ENCODE results near the gene GNPTG.

DNA sequence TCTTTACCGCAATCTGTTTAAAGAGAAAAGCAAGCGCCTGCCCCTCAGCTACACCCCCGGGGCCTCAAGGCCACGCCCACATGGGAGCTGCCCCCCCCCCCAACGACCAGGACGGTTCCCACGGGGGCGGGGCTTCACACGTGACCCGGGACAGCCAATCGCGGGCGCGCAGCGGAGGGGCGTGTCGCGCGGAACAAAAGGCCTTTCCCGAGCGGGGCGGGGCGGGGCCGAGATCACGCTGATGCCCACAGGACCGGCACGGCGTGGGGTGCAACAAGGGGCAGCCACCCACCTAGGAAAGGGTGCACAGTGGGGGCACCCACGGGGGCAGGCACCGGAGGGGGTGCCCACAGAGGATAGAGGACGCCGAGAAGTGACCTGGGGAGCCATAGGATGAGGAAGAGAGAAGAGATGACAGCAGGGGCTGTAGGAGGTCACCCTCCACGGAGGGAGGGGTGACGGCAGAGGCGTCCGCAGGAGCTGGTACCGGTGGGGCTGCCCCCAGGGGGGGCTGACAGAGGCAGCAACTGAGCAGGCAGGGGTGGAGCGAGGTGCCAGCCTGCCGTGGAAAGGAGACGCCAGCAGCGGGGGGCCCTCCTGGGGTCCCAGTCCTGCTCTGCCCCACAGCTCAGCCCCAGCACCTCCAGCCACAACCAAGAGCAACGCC, 56.6 kb downstream of the GNPTG start:
- TF ChIP-seq POLR2AphosphoS5 (IDR thresholded peaks at IDR 0.05; ENCODE audit: borderline replicate concordance, low read depth, low read length) (no peak; the same call in 1 of the 2 replicates), EZH2 (IDR thresholded peaks at IDR 0.05) (no peak)
